Activated CD4-positive, alpha-beta T cell treated with anti-CD3 and anti-CD28 coated beads for 48 hours (primary cell): ENCODE results near the gene KRTAP2-1.
"Not testable (repeated sequence)": the region's sequence is repeated elsewhere in the genome, so short reads cannot be mapped to it uniquely, and the experiment has no call there.

Experiments
- DNase-seq: peaks from one replicate; pipeline ENCODE4 v3.0.0-alpha.2; 2020

The KRTAP2-1 gene

GRCh38 chr17:41055130-41055529 lies 8.0 kb upstream of the KRTAP2-1 start, which contains the start of gene KRTAP2-2:
Gene KRTAP2-2 (minus strand): TSS chr17:41055230. CDS start chr17:41055211, 19 bp downstream.
- DNase-seq = not testable (repeated sequence)

GRCh38 chr17:41054556-41054955 lies 7.4 kb upstream of the KRTAP2-1 start:
- not testable (repeated sequence) for DNase-seq

GRCh38 chr17:41054025-41054424 lies 6.9 kb upstream of the KRTAP2-1 start:
- no peak for DNase-seq

GRCh38 chr17:41052566-41052965 lies 5.5 kb upstream of the KRTAP2-1 start:
- DNase-seq = no peak

- no peak for DNase-seq
These were observed 2.0 kb upstream of the KRTAP2-1 start for GRCh38 chr17:41049110-41049509.

GRCh38 chr17:41048441-41048840 lies 1.3 kb upstream of the KRTAP2-1 start:
- no peak for DNase-seq

- DNase-seq = no peak
These were observed 4.2 kb downstream of the KRTAP2-1 start for GRCh38 chr17:41042953-41043352.

- not testable (repeated sequence) for DNase-seq
These were observed 6.1 kb downstream of the KRTAP2-1 start, which contains the start of gene KRTAP1-1 for GRCh38 chr17:41040783-41041571. Gene KRTAP1-1 (minus strand): TSS chr17:41041450. CDS start chr17:41041397, 53 bp downstream.

- no peak for DNase-seq
These were observed 9.2 kb downstream of the KRTAP2-1 start for GRCh38 chr17:41037853-41038350.

GRCh38 chr17:41034346-41034935 lies 12.7 kb downstream of the KRTAP2-1 start, which contains the start of gene KRTAP1-3:
Gene KRTAP1-3 (minus strand): TSS chr17:41034874. CDS start chr17:41034821, 53 bp downstream.
- DNase-seq = not testable (repeated sequence)

GRCh38 chr17:41029633-41030245 lies 17.4 kb downstream of the KRTAP2-1 start, which contains the start of gene KRTAP1-4:
Gene KRTAP1-4 (minus strand): TSS chr17:41030195. CDS start chr17:41030078, 117 bp downstream.
- no peak for DNase-seq

GRCh38 chr17:41026715-41027471 lies 20.2 kb downstream of the KRTAP2-1 start, which contains the start of gene KRTAP1-5:
Gene KRTAP1-5 (minus strand): TSS chr17:41027208. CDS start chr17:41027155, 53 bp downstream.
- no peak for DNase-seq

- no peak for DNase-seq
These were observed 22.4 kb downstream of the KRTAP2-1 start for GRCh38 chr17:41024697-41025096.

GRCh38 chr17:41020336-41020735 lies 26.8 kb downstream of the KRTAP2-1 start:
- DNase-seq = no peak

GRCh38 chr17:41019415-41019814 lies 27.7 kb downstream of the KRTAP2-1 start:
- no peak for DNase-seq

- no peak for DNase-seq
These were observed 28.6 kb downstream of the KRTAP2-1 start for GRCh38 chr17:41018541-41018940.

- no peak for DNase-seq
These were observed 30.4 kb downstream of the KRTAP2-1 start for GRCh38 chr17:41016578-41017215.

- no peak for DNase-seq
These were observed 31.7 kb downstream of the KRTAP2-1 start for GRCh38 chr17:41015454-41015853.

GRCh38 chr17:41013606-41014005 lies 33.5 kb downstream of the KRTAP2-1 start:
- DNase-seq = no peak

GRCh38 chr17:41013181-41013580 lies 33.9 kb downstream of the KRTAP2-1 start:
- DNase-seq = no peak

- DNase-seq = no peak
These were observed 34.6 kb downstream of the KRTAP2-1 start for GRCh38 chr17:41012326-41013120.
